GM23338 (cell line): ENCODE results near the gene COX7B2. TPM values are rescaled to one million over a fixed set of nuclear protein-coding genes. Genes with fewer than 3 reads are reported as not detected.
A peak's percentile ranks its signal among the peaks of the same experiment; 100 is the strongest.

Source experiments
- ATAC-seq: fragments of 200-7000 bp; cut with Tn5 transposase; 3 replicates; pipeline ENCODE4 v1.9.1; 2020
- DNase-seq: peaks from one replicate; pipeline ENCODE4 v3.0.0-alpha.2; 2015; ENCODE audit warnings: low spot score
- H2AFZ ChIP-seq: fragments of 200-600 bp; sonication (generic); 2 replicates; pipeline ENCODE4 v1.8.0; 2016; ENCODE audit warnings: antibody characterized with exemption, mild to moderate bottlenecking, moderate library complexity
- H3F3A ChIP-seq: fragments of 200-600 bp; sonication (generic); replicated peaks from 2 replicates; pipeline ENCODE4 v1.8.0; 2017; ENCODE audit warnings: antibody characterized with exemption, mixed run types, low read depth
- H3K27ac ChIP-seq: fragments of 200-600 bp; sonication (generic); 2 replicates; pipeline ENCODE4 v1.6.1; 2016; ENCODE audit warnings: low read depth
- H3K27me3 ChIP-seq: fragments of 200-600 bp; sonication (generic); 2 replicates; pipeline ENCODE4 v1.8.0; 2016; ENCODE audit warnings: mild to moderate bottlenecking, mixed run types, moderate library complexity; ENCODE audit not compliant: insufficient read depth
- H3K36me3 ChIP-seq: fragments of 200-600 bp; sonication (generic); 2 replicates; pipeline ENCODE4 v1.8.0; 2016; ENCODE audit warnings: mild to moderate bottlenecking; ENCODE audit not compliant: insufficient read depth
- H3K4me1 ChIP-seq: fragments of 200-600 bp; sonication (generic); 2 replicates; pipeline ENCODE4 v1.8.0; 2016; ENCODE audit warnings: mild to moderate bottlenecking, moderate library complexity; ENCODE audit not compliant: insufficient read depth
- H3K4me2 ChIP-seq: fragments of 200-600 bp; sonication (generic); 2 replicates; pipeline ENCODE4 v1.7.1; 2017; ENCODE audit warnings: mixed run types
- H3K4me3 ChIP-seq: fragments of 200-600 bp; sonication (generic); 2 replicates; pipeline ENCODE4 v1.6.1; 2016; ENCODE audit warnings: mixed run types
- H3K79me2 ChIP-seq: fragments of 200-600 bp; sonication (generic); replicated peaks from 2 replicates; pipeline ENCODE4 v1.8.0; 2017; ENCODE audit warnings: mild to moderate bottlenecking; ENCODE audit not compliant: insufficient read depth
- H3K9me2 ChIP-seq: fragments of 200-600 bp; sonication (generic); 2 replicates; pipeline ENCODE4 v1.8.0; 2017; ENCODE audit not compliant: insufficient read depth
- H4K20me1 ChIP-seq: fragments of 200-600 bp; sonication (generic); replicated peaks from 2 replicates; pipeline ENCODE4 v1.8.0; 2017; ENCODE audit warnings: mild to moderate bottlenecking; ENCODE audit not compliant: insufficient read depth
- H3K27ac Mint-ChIP-seq: 2 replicates; pipeline ENCODE4 v1.8.0; 2020; ENCODE audit warnings: inconsistent platforms, mild to moderate bottlenecking, moderate library complexity, mixed read lengths
- H3K27me3 Mint-ChIP-seq: 3 replicates; pipeline ENCODE4 v1.8.0; 2022; ENCODE audit warnings: low read depth, mild to moderate bottlenecking, moderate library complexity, mixed read lengths, inconsistent platforms; ENCODE audit not compliant: insufficient read depth, poor library complexity
- H3K36me3 Mint-ChIP-seq: 3 replicates; pipeline ENCODE4 v1.8.0; 2021; ENCODE audit warnings: low read depth, mild to moderate bottlenecking, inconsistent platforms, moderate library complexity, mixed read lengths
- H3K4me1 Mint-ChIP-seq: 3 replicates; pipeline ENCODE4 v1.8.0; 2020; ENCODE audit warnings: mild to moderate bottlenecking, inconsistent platforms, mixed read lengths
- H3K4me3 Mint-ChIP-seq: 3 replicates; pipeline ENCODE4 v1.8.0; 2021; ENCODE audit warnings: moderate library complexity, mild to moderate bottlenecking, inconsistent platforms, mixed read lengths
- H3K9me3 Mint-ChIP-seq: 3 replicates; pipeline ENCODE4 v1.8.0; 2020; ENCODE audit warnings: moderate library complexity, mild to moderate bottlenecking, inconsistent platforms, mixed read lengths
- CREB1 ChIP-seq: fragments of 250-450 bp; sonication (Bioruptor Pico); IDR thresholded peaks from 2 replicates; pipeline ENCODE4 v1.5.0; 2020; ENCODE audit warnings: low read depth, mild to moderate bottlenecking, moderate library complexity
- CTCF ChIP-seq, 2 experiments: fragments of 200-600 bp in 1 of 2; sonication (generic) in 1 of 2; conservative IDR thresholded peaks; 2 replicates each; pipeline versions ENCODE4 v1.5.1 to v1.6.1; 2016 to 2017; ENCODE audit warnings: antibody characterized with exemption in 2 of 2, low read depth in 2 of 2, mild to moderate bottlenecking in 2 of 2, moderate library complexity in 1 of 2
- ETS1 ChIP-seq: IDR thresholded peaks from 2 replicates; pipeline ENCODE4 v1.6.1; 2016; ENCODE audit warnings: antibody characterized with exemption
- EZH2 ChIP-seq: fragments of 200-600 bp; sonication (generic); IDR thresholded peaks from one replicate; pipeline ENCODE4 v1.8.0; 2017; ENCODE audit warnings: antibody characterized with exemption, mild to moderate bottlenecking, low read depth; ENCODE audit not compliant: unreplicated experiment
- EZH2phosphoT487 ChIP-seq: fragments of 200-600 bp; sonication (generic); IDR thresholded peaks from one replicate; pipeline ENCODE4 v1.8.1; 2018; ENCODE audit warnings: antibody characterized with exemption; ENCODE audit not compliant: unreplicated experiment
- JUNB ChIP-seq: IDR thresholded peaks from one replicate; pipeline ENCODE4 v1.6.1; 2016; ENCODE audit warnings: antibody characterized with exemption; ENCODE audit not compliant: unreplicated experiment
- NANOG ChIP-seq: IDR thresholded peaks from 2 replicates; pipeline ENCODE4 v1.6.1; 2016; ENCODE audit warnings: antibody characterized with exemption, borderline replicate concordance
- POLR2AphosphoS5 ChIP-seq: IDR thresholded peaks from 2 replicates; pipeline ENCODE4 v1.6.1; 2016; ENCODE audit warnings: antibody characterized with exemption, low read depth
- REST ChIP-seq: IDR thresholded peaks from one replicate; pipeline ENCODE4 v1.6.1; 2018; ENCODE audit warnings: antibody characterized with exemption; ENCODE audit not compliant: unreplicated experiment
- STAT1 ChIP-seq: IDR thresholded peaks from one replicate; pipeline ENCODE4 v1.6.1; 2016; ENCODE audit warnings: antibody characterized with exemption; ENCODE audit not compliant: unreplicated experiment
- ZNF114 ChIP-seq: fragments of 250-450 bp; sonication (Bioruptor Pico); IDR thresholded peaks from 2 replicates; pipeline ENCODE4 v1.5.0; 2020; ENCODE audit warnings: mild to moderate bottlenecking, moderate library complexity
- ZNF331 ChIP-seq: fragments of 250-450 bp; sonication (Bioruptor Pico); IDR thresholded peaks from 2 replicates; pipeline ENCODE4 v1.5.0; 2020; ENCODE audit warnings: low read depth, mild to moderate bottlenecking, moderate library complexity
- ZNF462 ChIP-seq: fragments of 250-450 bp; sonication (Bioruptor Pico); IDR thresholded peaks from 2 replicates; pipeline ENCODE4 v1.5.0; 2020; ENCODE audit warnings: mild to moderate bottlenecking, moderate library complexity
- polyA plus RNA-seq: library from polyadenylated mRNA; unstranded; fragments of >200 nt; fragmentation: Nextera tagmentation; extraction: Ambion mirVana; gene quantifications from 2 replicates; pipeline ENCODE4 v1.2.1, GENCODE V29; 2016
- total RNA-seq: library from RNA; depleted of rRNA; stranded (reverse); fragments of >200 nt; shearing (Covaris generic); gene quantifications from 2 replicates; pipeline ENCODE4 v1.2.3, GENCODE V29; 2014

COX7B2 gene
- total and polyA plus RNA-seq, 2 experiments from 2014 or later = not detected

GRCh38 chr4:46817806-46818205 is 91.2 kb downstream of the COX7B2 start:
- Histone ChIP-seq H3K4me2 (no peak overlapping the region), H3K27ac (no peak overlapping the region), H3F3A (no peaks in the 10 kb centered on the region), H3K4me3 (no peak overlapping the region), H3K9me2 (no peaks in the 10 kb centered on the region), H3K27me3 (no peaks in the 10 kb centered on the region), H3K4me1 (peaks cover 8% of the 10 kb centered on the region), H2AFZ (peak overlapping the region; percentile 66; the same call in 1 of the 2 replicates), H3K36me3 (no peaks in the 10 kb centered on the region), H4K20me1 (no peaks in the 10 kb centered on the region), H3K79me2 (no peaks in the 10 kb centered on the region)
- Mint-ChIP-seq H3K27me3 (no peaks in the 10 kb centered on the region), H3K9me3 (peaks cover 73% of the 10 kb centered on the region), H3K27ac (no peak overlapping the region), H3K4me1 (no peaks in the 10 kb centered on the region), H3K36me3 (no peaks in the 10 kb centered on the region; the same call in 2 of the 3 replicates), H3K4me3 (no peak overlapping the region)
- no peak for TF ChIP-seq ZNF114 (CRISPR knock-in tag)
- no peak for TF ChIP-seq ETS1
- no peak for TF ChIP-seq NANOG
- TF ChIP-seq ZNF462 = no peak
- TF ChIP-seq EZH2 = no peak
- no peak for TF ChIP-seq CTCF (conservative IDR thresholded peaks at IDR 0.05; ENCODE audit: low read depth in 2 of 2)
- no peak for TF ChIP-seq JUNB
- TF ChIP-seq REST = no peak
- no peak for TF ChIP-seq POLR2AphosphoS5
- no peak for TF ChIP-seq CREB1 (CRISPR knock-in tag)
- no peak for TF ChIP-seq STAT1
- no peak for TF ChIP-seq ZNF331 (CRISPR knock-in tag)
- TF ChIP-seq EZH2phosphoT487 = no peak
- DNase-seq (no peak), ATAC-seq (no peak)
